NK-92 treated with Interleukin-12 subunit alpha and Interleukin-12 subunit beta, amount 100 ng/mL, for 24 hours (cell line): ENCODE data around the gene LDHD.

Experiments used
- DNase-seq: peaks from one replicate; lab custom pipeline; 2025; lab: John Stamatoyannopoulos, UW

The LDHD gene

DNA sequence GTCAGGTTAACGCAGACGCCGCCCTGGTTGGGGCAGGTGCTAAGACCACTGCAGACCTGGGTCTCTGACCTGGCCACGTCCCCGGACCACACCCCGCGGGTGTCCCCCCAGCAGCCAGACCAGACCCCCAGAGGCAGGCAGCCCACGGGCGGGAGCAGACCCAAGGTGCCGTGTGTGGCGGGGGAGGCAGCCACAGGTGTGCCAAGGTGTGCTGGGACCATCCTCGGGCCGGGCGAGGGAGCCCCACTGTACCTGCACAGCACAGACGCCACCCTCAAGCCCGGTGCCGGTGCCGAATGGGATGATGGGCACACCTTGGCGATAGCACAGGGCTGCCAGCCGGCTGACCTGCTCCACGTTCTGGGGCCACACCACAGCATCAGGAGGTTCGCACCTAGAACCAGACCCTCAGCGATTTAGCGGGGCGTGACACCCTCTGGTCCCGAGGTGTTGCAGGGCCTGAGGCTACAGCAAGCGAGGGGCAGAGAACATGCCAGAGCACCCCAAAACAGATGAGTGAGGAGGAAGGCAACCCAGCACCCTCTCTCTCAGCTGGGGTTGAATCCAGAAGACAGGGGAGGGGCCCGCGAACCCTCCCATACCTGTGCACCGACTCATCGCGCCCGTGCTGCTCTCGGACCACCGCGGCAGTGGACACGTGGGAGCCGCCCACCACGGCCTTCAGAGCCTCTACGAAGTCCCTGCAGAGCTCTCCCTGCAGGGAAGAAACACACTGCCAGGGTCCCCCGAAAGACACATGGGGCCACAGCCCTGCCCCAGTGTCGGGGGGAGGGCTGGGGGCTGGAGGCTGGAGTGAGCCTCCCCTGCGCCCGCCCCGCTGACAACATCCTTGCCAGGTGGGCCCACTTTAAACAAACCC, 1.4 kb downstream of the LDHD start:
- DNase-seq = no peak

- DNase-seq = no peak
Measured at GRCh38 chr16:75114179-75114945, 2.2 kb downstream of the LDHD start.

GRCh38 chr16:75113541-75114121, 2.9 kb downstream of the LDHD start:
- no peak for DNase-seq

DNA sequence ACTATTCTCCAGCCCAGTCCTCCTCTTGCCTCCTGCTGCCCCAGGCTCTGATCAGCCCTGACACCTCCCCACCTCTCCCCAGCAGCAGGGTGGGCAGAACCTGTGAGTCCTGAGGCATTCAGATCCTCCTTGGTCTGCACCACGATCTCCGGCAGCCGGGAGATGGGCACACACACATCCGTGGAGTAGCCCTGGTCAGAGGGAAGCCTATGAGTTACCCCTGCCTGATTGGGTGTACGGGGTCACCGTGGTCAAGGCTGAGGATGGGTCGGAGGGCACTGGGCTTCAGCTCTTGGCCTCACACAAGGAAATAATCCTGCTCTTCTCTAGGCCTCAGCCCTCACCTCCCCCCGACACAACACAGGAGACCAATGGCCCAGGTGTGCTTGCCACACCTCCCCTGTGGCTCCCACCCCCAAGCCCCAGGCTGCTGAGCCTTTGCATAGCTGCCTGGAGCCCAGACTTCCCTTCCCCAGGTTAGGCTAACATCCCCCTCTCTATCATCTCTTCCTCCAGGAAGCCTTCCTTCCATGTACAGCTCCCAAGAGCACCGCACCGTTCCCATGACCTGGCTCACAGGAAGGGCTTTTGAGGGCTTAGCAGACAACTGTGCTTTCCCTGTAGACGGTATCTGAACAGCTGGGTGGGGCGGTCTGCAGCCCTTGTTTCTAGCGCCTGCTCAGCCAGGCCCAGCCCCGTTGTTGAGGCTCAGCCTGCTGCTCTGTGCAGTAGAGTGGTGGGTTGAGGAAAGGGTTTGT, 3.7 kb downstream of the LDHD start:
- no peak for DNase-seq

DNA sequence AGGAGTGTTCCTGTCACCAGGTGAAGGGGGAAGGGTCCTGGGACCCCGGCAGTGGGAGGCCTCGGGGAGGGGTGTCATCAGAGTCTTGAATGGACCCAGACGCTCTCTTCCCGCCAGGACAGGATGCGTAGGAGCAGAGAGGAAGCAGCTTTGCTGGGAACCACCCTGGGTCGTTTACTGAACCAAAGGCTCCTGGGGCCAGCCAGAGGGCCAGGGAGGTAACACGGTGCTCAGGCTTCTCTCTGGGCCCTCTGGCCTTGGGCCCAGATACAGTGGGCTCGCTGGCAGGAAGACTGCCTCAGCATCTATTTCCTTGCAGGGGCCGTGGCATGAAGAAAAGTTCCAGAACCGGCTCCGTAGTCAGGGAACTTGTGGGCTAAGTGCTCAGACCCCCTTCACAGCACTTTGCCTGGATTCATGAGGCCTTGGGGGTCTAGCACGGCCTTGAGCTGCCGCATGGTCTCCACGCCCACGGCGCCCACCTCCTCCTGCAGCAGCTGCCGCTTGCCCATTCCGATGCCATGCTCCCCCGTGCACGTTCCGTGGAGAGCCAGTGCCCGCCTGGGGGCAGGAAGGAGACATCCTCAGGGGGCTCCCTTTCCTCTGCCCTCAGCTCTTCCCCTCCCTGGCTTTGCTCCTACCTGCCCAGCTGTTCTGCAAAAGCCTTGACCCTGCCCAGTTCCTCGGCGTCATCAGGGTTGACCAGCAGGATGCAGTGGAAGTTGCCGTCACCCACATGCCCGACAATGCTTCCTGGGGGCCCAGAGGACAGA, 4.4 kb downstream of the LDHD start:
- no peak for DNase-seq

DNA sequence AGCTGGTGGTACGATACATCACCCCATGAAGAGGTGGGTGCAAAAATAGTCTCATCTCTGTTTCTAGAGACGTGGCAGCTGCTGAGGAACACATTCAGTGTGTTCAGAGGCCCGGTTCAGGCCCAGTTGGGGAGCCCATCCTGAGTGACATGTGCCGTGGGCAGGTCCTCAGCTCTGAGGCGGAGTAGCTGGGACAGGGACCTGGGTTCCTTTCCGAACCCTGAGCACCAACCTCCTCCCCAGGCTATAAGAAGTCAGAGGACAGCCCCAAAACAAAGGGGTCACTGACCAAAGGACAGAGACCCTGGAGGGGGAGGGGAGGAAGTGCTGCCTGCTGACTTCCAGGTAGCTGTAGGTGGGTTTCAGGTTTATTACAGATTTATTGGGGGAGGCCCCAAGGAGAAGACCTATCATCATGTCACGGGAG, 5.1 kb downstream of the LDHD start:
- DNase-seq = no peak

GRCh38 chr16:75110637-75111513, 5.7 kb downstream of the LDHD start:
- peak; percentile 56 for DNase-seq

GRCh38 chr16:75109732-75110243, 6.8 kb downstream of the LDHD start:
- DNase-seq = no peak

DNA sequence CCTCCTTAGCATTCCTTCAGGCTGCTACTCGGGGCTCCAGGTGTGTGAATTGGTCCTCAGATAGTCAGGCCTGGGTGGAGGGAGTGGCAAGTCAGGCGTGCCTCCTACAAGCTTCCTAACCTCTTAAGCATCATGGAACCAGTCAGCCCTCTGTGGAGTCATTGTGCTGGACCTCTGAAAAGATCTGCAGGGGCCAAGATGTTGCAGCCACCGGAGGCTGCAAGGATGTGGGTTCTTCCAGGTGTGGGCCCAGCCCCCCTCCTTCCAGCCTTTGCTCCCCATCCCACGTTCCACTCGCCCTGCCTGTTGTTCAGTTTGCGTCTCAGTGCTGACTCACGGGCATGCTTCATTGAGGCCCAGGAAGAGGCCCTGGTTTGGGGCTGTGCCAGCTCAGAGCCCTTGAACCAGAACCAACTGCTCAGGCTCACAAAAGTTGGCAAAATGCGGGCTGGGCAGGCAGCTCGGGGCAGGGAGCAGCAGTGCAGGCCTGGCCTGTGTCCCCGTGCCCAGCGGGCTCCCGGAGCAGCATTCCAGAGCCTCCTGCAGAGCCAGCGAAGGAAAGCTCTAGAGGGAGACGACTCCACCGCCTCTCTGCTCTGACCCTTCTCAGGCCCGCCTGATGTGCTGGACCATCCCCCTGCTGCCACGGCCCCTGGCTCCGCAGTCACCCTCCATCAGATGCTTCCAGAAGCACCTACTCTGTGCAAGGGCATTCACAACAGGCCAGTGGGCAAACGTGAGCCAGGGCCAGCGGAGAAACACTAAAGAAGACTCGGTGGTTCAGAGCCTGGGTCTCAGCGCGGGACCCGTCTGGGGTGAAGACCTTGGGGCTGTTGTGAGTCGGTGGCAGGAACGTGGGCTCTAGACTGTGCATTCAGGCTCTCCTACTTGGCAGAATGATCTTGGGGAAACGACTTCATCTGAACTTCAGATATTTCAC, 7.5 kb downstream of the LDHD start:
- no peak for DNase-seq

DNA sequence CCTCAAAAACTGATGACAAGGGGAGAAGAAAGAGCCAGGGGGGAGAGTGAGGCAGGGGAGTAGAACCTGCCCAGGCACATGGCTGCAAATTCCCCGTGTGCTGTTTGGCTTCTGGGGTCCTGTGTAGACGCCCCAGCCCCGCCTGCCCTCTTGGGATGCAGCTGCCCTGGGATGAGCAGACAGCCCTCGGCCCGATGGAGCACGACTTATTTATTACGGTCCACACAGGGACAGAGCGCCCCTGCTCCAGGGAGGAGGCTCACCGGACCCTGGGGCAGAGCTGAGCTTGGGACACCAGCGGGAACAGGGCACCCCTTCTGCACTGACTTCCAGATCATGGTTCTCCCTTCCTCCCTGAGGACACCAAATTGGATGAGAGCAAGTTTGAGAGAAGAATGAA, 9.1 kb downstream of the LDHD start:
- DNase-seq = no peak

GRCh38 chr16:75106351-75107274, 10.0 kb downstream of the LDHD start:
- no peak for DNase-seq

- DNase-seq = no peak
Measured at GRCh38 chr16:75105306-75106061, 11.1 kb downstream of the LDHD start.

DNA sequence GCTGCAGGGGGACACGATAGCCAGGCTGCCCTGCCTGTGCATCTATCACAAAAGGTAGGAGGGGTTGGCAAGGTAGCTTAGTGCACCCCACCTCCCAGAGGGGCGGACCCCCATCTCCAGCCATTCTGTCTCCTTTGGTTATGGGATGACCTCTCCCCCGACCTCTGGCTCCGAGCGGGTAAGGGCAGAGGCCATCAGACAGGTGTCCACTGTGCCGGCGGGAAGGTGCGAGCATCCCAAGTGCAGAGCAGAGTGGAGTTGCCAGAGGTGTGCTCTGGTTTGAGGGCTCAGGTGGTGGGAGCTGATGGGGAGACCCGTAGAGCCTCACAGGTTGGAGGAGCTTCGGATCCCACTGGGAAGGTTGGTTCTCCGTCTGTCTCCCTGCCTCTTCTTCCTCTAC, 11.7 kb downstream of the LDHD start:
- DNase-seq = no peak

DNA sequence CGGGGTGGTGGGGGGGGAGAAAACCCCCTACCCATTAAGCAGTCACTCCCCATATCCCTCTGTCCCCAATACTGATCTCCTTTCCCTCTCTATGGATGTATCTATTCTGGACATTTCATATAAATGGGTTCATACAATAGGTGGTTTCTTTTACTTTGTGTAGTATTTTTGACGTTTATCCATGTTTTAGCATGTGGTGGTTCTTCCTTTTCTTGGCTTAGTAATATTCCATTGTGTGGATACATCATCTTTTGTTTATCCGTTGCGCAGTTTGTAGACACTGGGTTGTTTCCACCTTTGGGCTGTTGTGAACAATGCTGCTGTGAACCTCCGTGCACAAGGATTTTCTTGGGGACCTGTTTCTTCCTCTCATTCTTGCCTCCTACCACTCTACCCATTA, 12.6 kb downstream of the LDHD start:
- no peak for DNase-seq

DNA sequence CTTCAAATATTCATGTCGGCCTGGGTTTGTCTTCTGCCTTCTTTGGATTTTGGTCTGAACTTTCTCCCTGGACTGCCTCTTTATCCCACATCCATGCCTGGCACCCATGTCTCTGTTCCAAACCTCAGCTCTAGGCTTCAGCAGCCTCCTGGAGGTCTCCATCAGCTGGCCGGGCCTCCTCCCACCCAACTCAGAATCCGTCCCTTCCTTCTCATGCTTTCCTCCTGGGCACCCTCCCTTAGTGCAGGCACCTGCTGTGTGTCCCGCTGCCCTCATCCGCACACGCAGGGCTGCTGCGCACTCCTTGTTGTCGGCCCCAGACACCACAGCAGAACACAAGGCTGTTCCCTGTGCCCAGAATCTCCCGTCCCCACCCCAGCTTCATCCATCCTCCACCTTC, 14.0 kb downstream of the LDHD start:
- DNase-seq = no peak

- DNase-seq = no peak
Measured at GRCh38 chr16:75101635-75102034, 14.9 kb downstream of the LDHD start.

GRCh38 chr16:75100603-75100990, 16.0 kb downstream of the LDHD start:
- DNase-seq = no peak
